HepG2 (cell line): ENCODE measurements around the gene TFCP2L1. TPM values are rescaled to one million over a fixed set of nuclear protein-coding genes. Genes with fewer than 3 reads are reported as not detected.

Experiments
- ATAC-seq: fragments of 200-7000 bp; cut with Tn5 transposase; 3 replicates; pipeline ENCODE4 v1.9.1; 2020; ENCODE audit warnings: mild to moderate bottlenecking, moderate library complexity
- BruUV-seq: library from RNA; stranded (reverse); fragments of 400-500 nt; replicated peaks from 2 replicates; lab custom pipeline; 2021; lab: Mats Ljungman, UMichigan
- CTCF ChIA-PET: fragments of 300-600 bp; formaldehyde crosslinking; extraction: SDS; loops from one replicate; lab custom pipeline; 2021; ENCODE audit warnings: low total read pairs, inconsistent platforms, low intra/inter-chr PET ratio; lab: Yijun Ruan, JAX
- POLR2A ChIA-PET: fragments of 350-600 bp; sonication (Branson Sonifier 250); formaldehyde crosslinking; loops from one replicate; lab custom pipeline; 2020; ENCODE audit warnings: antibody characterized with exemption, inconsistent platforms; lab: Yijun Ruan, JAX
- DNase-seq: peaks from one replicate; pipeline ENCODE4 v3.0.0-alpha.2; 2015; ENCODE audit warnings: low spot score
- FAIRE-seq: peaks from 3 replicates; lab custom pipeline; 2011; peaks lifted over from hg19 to GRCh38; lab: Jason Lieb, UNC
- H2AFZ ChIP-seq: one replicate; pipeline ENCODE4 v1.6.1; 2011; ENCODE audit warnings: low read length, inconsistent platforms
- H3K27ac ChIP-seq: fragments of 300-600 bp; 3 replicates; pipeline ENCODE4 v1.8.0; 2011; ENCODE audit warnings: mixed run types, mild to moderate bottlenecking, mixed read lengths, low read length, inconsistent platforms; ENCODE audit not compliant: insufficient read depth; ENCODE audit errors: extremely low read length
- H3K27me3 ChIP-seq, 2 experiments: fragments of 200-600 bp in 1 of 2; 2 replicates in 1 of 2; 3 replicates in 1 of 2; pipeline versions ENCODE4 v1.6.0 to v1.8.0; 2011; ENCODE audit warnings: low read length in 2 of 2, mild to moderate bottlenecking in 2 of 2, moderate library complexity in 2 of 2, inconsistent platforms in 1 of 2; ENCODE audit not compliant: insufficient read depth in 2 of 2, control insufficient read depth in 1 of 2
- H3K36me3 ChIP-seq, 2 experiments: fragments of 200-600 bp in 1 of 2; replicated peaks in 1 of 2; 2 replicates in 1 of 2; 3 replicates in 1 of 2; pipeline versions ENCODE4 v1.5.1 to v1.8.0; 2011; ENCODE audit warnings: low read length in 2 of 2, inconsistent platforms in 1 of 2; ENCODE audit not compliant: insufficient read depth in 2 of 2, control insufficient read depth in 1 of 2
- H3K4me1 ChIP-seq: 2 replicates; pipeline ENCODE4 v1.5.1; 2012; ENCODE audit warnings: low read length, inconsistent platforms; ENCODE audit not compliant: insufficient read depth
- H3K4me2 ChIP-seq: 2 replicates; pipeline ENCODE4 v1.6.0; 2011; ENCODE audit warnings: low read depth, low read length, inconsistent platforms
- H3K4me3 ChIP-seq, 3 experiments: fragments of 200-600 bp in 1 of 3; sonication (generic), shearing (Covaris generic) in 1 of 3; replicated peaks in 1 of 3; 2 replicates each; pipeline ENCODE4 v1.5.1; 2011 to 2016; ENCODE audit warnings: low read length in 3 of 3, inconsistent platforms in 2 of 3, low read depth in 2 of 3, mild to moderate bottlenecking in 2 of 3, control low read depth in 1 of 3, mixed read lengths in 1 of 3; ENCODE audit not compliant: insufficient read depth in 1 of 3
- H3K79me2 ChIP-seq: one replicate; pipeline ENCODE4 v1.6.1; 2011; ENCODE audit warnings: low read length, inconsistent platforms; ENCODE audit not compliant: insufficient read depth
- H3K9ac ChIP-seq: 2 replicates; pipeline ENCODE4 v1.6.0; 2011; ENCODE audit warnings: mild to moderate bottlenecking, low read depth, low read length, inconsistent platforms; ENCODE audit not compliant: insufficient read depth
- H3K9me3 ChIP-seq: 2 replicates; pipeline ENCODE4 v1.5.1; 2012; ENCODE audit warnings: mild to moderate bottlenecking, low read length
- H4K20me1 ChIP-seq: 2 replicates; pipeline ENCODE4 v1.6.0; 2011; ENCODE audit warnings: inconsistent platforms, mild to moderate bottlenecking, low read length, moderate library complexity; ENCODE audit not compliant: insufficient read depth
- CENPX ChIP-seq: sonication (generic); formaldehyde crosslinking; IDR thresholded peaks from 2 replicates; pipeline ENCODE4 v1.9.0; 2021; ENCODE audit warnings: mild to moderate bottlenecking, missing genetic modification reagents, moderate library complexity
- HCFC1 ChIP-seq: fragments of 150-350 bp; IDR thresholded peaks from 2 replicates; pipeline ENCODE4 v1.6.1; 2014; ENCODE audit warnings: low read depth, low read length
- HIVEP1 ChIP-seq: sonication (generic); formaldehyde crosslinking; IDR thresholded peaks from 2 replicates; pipeline ENCODE4 v1.4.0; 2020; ENCODE audit warnings: mild to moderate bottlenecking, missing genetic modification reagents
- PHF5A ChIP-seq: IDR thresholded peaks from one replicate; pipeline ENCODE4 v1.6.1; 2018; ENCODE audit warnings: low read depth, missing genetic modification reagents; ENCODE audit not compliant: unreplicated experiment
- SOX13 ChIP-seq, 3 experiments: fragments of 450-650 bp in 1 of 3; sonication (generic) in 1 of 3; formaldehyde crosslinking in 1 of 3; IDR thresholded peaks in 2 of 3; conservative IDR thresholded peaks in 1 of 3; 2 replicates each; pipeline versions ENCODE4 v1.5.0 to v1.6.1; 2016 to 2020; ENCODE audit warnings: antibody characterized with exemption in 1 of 3, mild to moderate bottlenecking in 1 of 3, missing compliant biosample characterization in 1 of 3, missing genetic modification reagents in 1 of 3, moderate library complexity in 1 of 3
- ZBTB38 ChIP-seq: sonication (generic); formaldehyde crosslinking; IDR thresholded peaks from 2 replicates; pipeline ENCODE4 v1.5.1; 2020; ENCODE audit warnings: mild to moderate bottlenecking, missing genetic modification reagents
- ZFP41 ChIP-seq: sonication (generic); formaldehyde crosslinking; IDR thresholded peaks from 2 replicates; pipeline ENCODE4 v1.4.0; 2020; ENCODE audit warnings: mild to moderate bottlenecking, missing genetic modification reagents, borderline replicate concordance
- ZNF225 ChIP-seq: sonication (generic); formaldehyde crosslinking; IDR thresholded peaks from 2 replicates; pipeline ENCODE4 v1.4.0; 2020; ENCODE audit warnings: mild to moderate bottlenecking, missing genetic modification reagents
- ZNF431 ChIP-seq: sonication (generic); formaldehyde crosslinking; IDR thresholded peaks from 2 replicates; pipeline ENCODE4 v1.9.0; 2022; ENCODE audit warnings: missing genetic modification reagents, low read depth, mild to moderate bottlenecking, borderline replicate concordance
- ZNF7 ChIP-seq: IDR thresholded peaks from 2 replicates; pipeline ENCODE4 v1.6.1; 2016; ENCODE audit warnings: missing biosample characterization, missing genetic modification reagents
- ZNF703 ChIP-seq: sonication (generic); formaldehyde crosslinking; IDR thresholded peaks from 2 replicates; pipeline ENCODE4 v1.5.1; 2020; ENCODE audit warnings: missing genetic modification reagents, mild to moderate bottlenecking, moderate library complexity, borderline replicate concordance
- WGBS: methylation state at CpG from one replicate; pipeline ENCODE4 v1.1.6; 2017; ENCODE audit warnings: low lambda C conversion rate; 5-methylcytosine and 5-hydroxymethylcytosine counted together
- in situ Hi-C: cut with HindIII; loops from 2 replicates; pipeline ENCODE4 v1.10.0; 2017; ENCODE audit warnings: low pct_unique_long_range_greater_than_20kb; ENCODE audit not compliant: extremely low pct_ligation_motif_present
- intact Hi-C: fragments of 100-400 bp; cut with micrococcal nuclease; formaldehyde crosslinking; loops from one replicate; pipeline ENCODE4 v1.10.0; 2022; ENCODE audit not compliant: unreplicated experiment
- polyA plus RNA-seq, 8 experiments: library from polyadenylated mRNA; depleted of rRNA in 3 of 8; stranded (reverse) in 7 of 8; unstranded in 1 of 8; fragments of >200 nt; fragmentation: Illumina TruSeq in 4 of 8; extraction: Trizol in 4 of 8; gene quantifications; 2 replicates each; pipeline versions ENCODE4 v1.2.1 to v1.2.3, GENCODE V29; 2011 to 2016; ENCODE audit warnings: low read depth in 4 of 8, missing spikeins in 1 of 8, mixed read lengths in 1 of 8; ENCODE audit not compliant: insufficient read depth in 1 of 8
- total RNA-seq, 5 experiments: library from RNA; depleted of rRNA; stranded (reverse); fragments of >200 nt; fragmentation: Illumina TruSeq; extraction: Trizol; gene quantifications; 2 replicates each; pipeline ENCODE4 v1.2.3, GENCODE V29; 2016; ENCODE audit warnings: low read depth in 1 of 5
- TF ChIP-seq, protein P1 (sequence below): fragments of 450-650 bp; IDR thresholded peaks from 2 replicates; pipeline ENCODE4 v1.6.1; 2016
- TF ChIP-seq, protein P2 (sequence below): sonication (generic); formaldehyde crosslinking; IDR thresholded peaks from 2 replicates; pipeline ENCODE4 v1.4.0; 2020; ENCODE audit warnings: missing genetic modification reagents, mild to moderate bottlenecking, borderline replicate concordance

Gene TFCP2L1
- total and polyA plus RNA-seq, 2 of the 13 experiments (the other 11 are each of a cell fraction or from before 2014, with no cell fraction given): under 0.01 TPM; not detected in 1

DNA sequence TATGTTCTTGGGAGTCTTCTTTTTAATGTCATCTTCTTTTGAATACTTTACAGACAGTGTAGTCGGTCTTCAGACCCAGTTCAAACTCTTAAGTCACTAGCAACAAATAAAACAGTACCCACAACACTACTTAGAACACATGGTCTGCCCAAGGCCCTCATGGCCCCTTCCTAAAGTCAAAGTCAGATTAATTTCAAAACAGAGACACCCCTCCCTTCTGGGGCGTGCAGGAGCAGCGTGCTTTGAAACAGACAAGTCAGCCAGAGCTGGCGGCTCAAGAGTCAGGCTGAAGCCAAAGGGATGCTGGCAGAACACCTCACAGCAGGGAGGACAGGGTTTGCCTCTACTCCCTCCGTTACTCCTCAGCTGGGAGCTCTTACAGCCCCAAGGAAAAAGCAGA lies 77.5 kb downstream of the TFCP2L1 start:
- in situ Hi-C loops (no loop called here), intact Hi-C loops (no loop called here)
- no peaks in the 10 kb centered on the region for H3K79me2 ChIP-seq
- H3K4me1 ChIP-seq: peaks cover 12% of the 10 kb centered on the region
- no peaks in the 10 kb centered on the region for H4K20me1 ChIP-seq
- no TSS peak for BruUV-seq
- H3K4me2 ChIP-seq: no peak overlapping the region
- H3K4me3 ChIP-seq: no peak overlapping the region
- H3K9me3 ChIP-seq: no peaks in the 10 kb centered on the region
- no peak for ATAC-seq
- peaks cover 5 to 59% of the 10 kb centered on the region in 2 experiments; a peak in 4 of 5 replicates for H3K27me3 ChIP-seq
- CTCF ChIA-PET: no interaction called here
- no peak for DNase-seq
- H3K9ac ChIP-seq: no peak overlapping the region
- no peak overlapping the region for H2AFZ ChIP-seq
- H3K36me3 ChIP-seq: no peaks in the 10 kb centered on the region
- H3K27ac ChIP-seq: no peak overlapping the region
- POLR2A ChIA-PET: no interaction called here
- no peak for FAIRE-seq
- 7% methylated on average over 5 of the region's 5 CpGs for WGBS
- TF ChIP-seq, protein P1, sequence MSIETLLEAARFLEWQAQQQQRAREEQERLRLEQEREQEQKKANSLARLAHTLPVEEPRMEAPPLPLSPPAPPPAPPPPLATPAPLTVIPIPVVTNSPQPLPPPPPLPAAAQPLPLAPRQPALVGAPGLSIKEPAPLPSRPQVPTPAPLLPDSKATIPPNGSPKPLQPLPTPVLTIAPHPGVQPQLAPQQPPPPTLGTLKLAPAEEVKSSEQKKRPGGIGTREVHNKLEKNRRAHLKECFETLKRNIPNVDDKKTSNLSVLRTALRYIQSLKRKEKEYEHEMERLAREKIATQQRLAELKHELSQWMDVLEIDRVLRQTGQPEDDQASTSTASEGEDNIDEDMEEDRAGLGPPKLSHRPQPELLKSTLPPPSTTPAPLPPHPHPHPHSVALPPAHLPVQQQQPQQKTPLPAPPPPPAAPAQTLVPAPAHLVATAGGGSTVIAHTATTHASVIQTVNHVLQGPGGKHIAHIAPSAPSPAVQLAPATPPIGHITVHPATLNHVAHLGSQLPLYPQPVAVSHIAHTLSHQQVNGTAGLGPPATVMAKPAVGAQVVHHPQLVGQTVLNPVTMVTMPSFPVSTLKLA: peak; percentile 86
- no peak for TF ChIP-seq ZBTB38

DNA sequence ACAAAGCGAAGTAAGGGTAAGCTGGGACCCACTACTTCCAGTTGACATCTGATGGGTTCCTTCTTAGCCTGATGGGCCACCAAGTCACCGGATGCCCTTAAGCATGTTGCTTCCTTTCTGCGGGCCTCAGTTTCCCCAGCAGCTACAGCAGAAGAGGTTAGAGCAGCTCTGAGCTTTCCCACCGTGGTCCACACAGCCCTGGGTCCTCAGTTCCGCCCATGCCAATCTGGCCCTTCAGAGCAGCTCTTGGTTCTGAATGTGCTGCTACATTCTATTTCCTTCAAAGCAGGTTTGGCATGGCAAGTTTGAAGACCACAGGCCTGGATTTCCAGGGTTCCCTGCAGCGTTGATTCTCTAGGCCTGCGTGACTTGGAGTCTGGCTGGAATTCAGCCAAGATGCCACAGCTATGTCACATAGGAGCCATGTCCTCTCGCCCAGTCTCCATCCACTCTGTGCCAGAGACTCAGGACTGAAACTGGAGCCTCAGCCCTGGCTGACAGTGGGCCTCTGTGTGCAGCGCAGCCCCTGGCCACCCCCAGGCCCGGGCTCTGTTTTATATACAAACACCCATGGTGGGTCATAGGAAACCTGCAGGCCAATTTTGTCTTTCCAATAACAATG lies 79.6 kb downstream of the TFCP2L1 start:
- ATAC-seq (no peak; the same call in 2 of the 3 replicates), DNase-seq (no peak), FAIRE-seq (no peak)
- no TSS peak for BruUV-seq
- Histone ChIP-seq H3K4me3 (no peak overlapping the region), H2AFZ (no peak overlapping the region), H3K79me2 (no peaks in the 10 kb centered on the region), H3K27me3 (peaks cover 3 to 58% of the 10 kb centered on the region in 2 experiments), H3K4me2 (no peak overlapping the region), H4K20me1 (no peaks in the 10 kb centered on the region), H3K4me1 (no peaks in the 10 kb centered on the region), H3K27ac (no peak overlapping the region), H3K9ac (no peak overlapping the region), H3K9me3 (no peaks in the 10 kb centered on the region), H3K36me3 (no peaks in the 10 kb centered on the region)
- in situ Hi-C loops: no loop called here
- CTCF ChIA-PET: no interaction called here
- intact Hi-C loops: no loop called here
- 36% methylated on average over 10 of the region's 10 CpGs for WGBS
- POLR2A ChIA-PET: no interaction called here
- TF ChIP-seq PHF5A (CRISPR knock-in tag) (no peak), ZNF431 (CRISPR knock-in tag) (no peak), ZNF225 (CRISPR knock-in tag) (no peak), HIVEP1 (CRISPR knock-in tag) (no peak), ZFP41 (CRISPR knock-in tag) (no peak), ZNF7 (CRISPR knock-in tag) (no peak), HCFC1 (no peak), CENPX (CRISPR knock-in tag) (no peak), SOX13 (IDR thresholded peaks at IDR 0.05) (no peak), SOX13 (CRISPR knock-in tag; conservative IDR thresholded peaks at IDR 0.05 in 1 of 2, IDR thresholded peaks at IDR 0.05 in 1 of 2) (no peak), ZNF703 (CRISPR knock-in tag) (no peak)
- TF ChIP-seq, protein P2, sequence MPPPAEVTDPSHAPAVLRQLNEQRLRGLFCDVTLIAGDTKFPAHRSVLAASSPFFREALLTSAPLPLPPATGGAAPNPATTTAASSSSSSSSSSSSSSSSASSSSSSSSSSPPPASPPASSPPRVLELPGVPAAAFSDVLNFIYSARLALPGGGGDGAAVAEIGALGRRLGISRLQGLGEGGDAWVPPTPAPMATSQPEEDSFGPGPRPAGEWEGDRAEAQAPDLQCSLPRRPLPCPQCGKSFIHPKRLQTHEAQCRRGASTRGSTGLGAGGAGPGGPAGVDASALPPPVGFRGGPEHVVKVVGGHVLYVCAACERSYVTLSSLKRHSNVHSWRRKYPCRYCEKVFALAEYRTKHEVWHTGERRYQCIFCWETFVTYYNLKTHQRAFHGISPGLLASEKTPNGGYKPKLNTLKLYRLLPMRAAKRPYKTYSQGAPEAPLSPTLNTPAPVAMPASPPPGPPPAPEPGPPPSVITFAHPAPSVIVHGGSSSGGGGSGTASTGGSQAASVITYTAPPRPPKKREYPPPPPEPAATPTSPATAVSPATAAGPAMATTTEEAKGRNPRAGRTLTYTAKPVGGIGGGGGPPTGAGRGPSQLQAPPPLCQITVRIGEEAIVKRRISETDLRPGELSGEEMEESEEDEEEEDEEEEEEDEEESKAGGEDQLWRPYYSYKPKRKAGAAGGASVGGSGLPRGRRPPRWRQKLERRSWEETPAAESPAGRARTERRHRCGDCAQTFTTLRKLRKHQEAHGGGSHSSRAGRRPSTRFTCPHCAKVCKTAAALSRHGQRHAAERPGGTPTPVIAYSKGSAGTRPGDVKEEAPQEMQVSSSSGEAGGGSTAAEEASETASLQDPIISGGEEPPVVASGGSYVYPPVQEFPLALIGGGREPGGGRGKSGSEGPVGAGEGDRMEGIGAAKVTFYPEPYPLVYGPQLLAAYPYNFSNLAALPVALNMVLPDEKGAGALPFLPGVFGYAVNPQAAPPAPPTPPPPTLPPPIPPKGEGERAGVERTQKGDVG (CRISPR knock-in tag): no peak
